Endothelial cell (in vitro differentiated cells): ENCODE results near the gene ATP2B2. TPM values are rescaled to one million over a fixed set of nuclear protein-coding genes. Genes with fewer than 3 reads are reported as not detected.

Experiments
- DNase-seq: peaks from one replicate; pipeline ENCODE4 v3.0.0; 2021; ENCODE audit warnings: low spot score
- H3K27ac Mint-ChIP-seq: one replicate; pipeline ENCODE4 v1.8.0; 2021; ENCODE audit warnings: mixed read lengths, inconsistent platforms; ENCODE audit not compliant: unreplicated experiment
- H3K27me3 Mint-ChIP-seq: one replicate; pipeline ENCODE4 v1.8.0; 2021; ENCODE audit warnings: mild to moderate bottlenecking, moderate library complexity, mixed read lengths, inconsistent platforms; ENCODE audit not compliant: unreplicated experiment
- H3K36me3 Mint-ChIP-seq: one replicate; pipeline ENCODE4 v1.8.0; 2021; ENCODE audit warnings: mild to moderate bottlenecking, low read depth, mixed read lengths, inconsistent platforms; ENCODE audit not compliant: unreplicated experiment
- H3K4me1 Mint-ChIP-seq: one replicate; pipeline ENCODE4 v1.8.0; 2021; ENCODE audit warnings: mild to moderate bottlenecking, mixed read lengths, inconsistent platforms; ENCODE audit not compliant: unreplicated experiment
- H3K4me3 Mint-ChIP-seq: one replicate; pipeline ENCODE4 v1.8.0; 2021; ENCODE audit warnings: mild to moderate bottlenecking, mixed read lengths, inconsistent platforms; ENCODE audit not compliant: unreplicated experiment
- H3K9me3 Mint-ChIP-seq: one replicate; pipeline ENCODE4 v1.8.0; 2021; ENCODE audit warnings: mixed read lengths, inconsistent platforms; ENCODE audit not compliant: unreplicated experiment
- CTCF ChIP-seq: fragments of 200-600 bp; sonication (generic); IDR thresholded peaks from one replicate; pipeline ENCODE4 v1.5.0; 2021; ENCODE audit warnings: antibody characterized with exemption; ENCODE audit not compliant: unreplicated experiment
- total RNA-seq: library from RNA; stranded (reverse); fragmentation: NEBNext Ultra II Directional; extraction: Animal tissue kit (Norgen Biotek cat#: 25700); gene quantifications from one replicate; pipeline ENCODE4 v1.2.1, GENCODE V29; 2021; ENCODE audit not compliant: unreplicated experiment

Gene ATP2B2
- total RNA-seq, 1 donor from 2014 or later = 1.7 TPM

GRCh38 chr3:10432931-10433330 lies 72.5 kb downstream of the ATP2B2 start:
- no peak for TF ChIP-seq CTCF
- Mint-ChIP-seq H3K36me3 (no peaks in the 10 kb centered on the region), H3K9me3 (no peaks in the 10 kb centered on the region), H3K27ac (no peak overlapping the region), H3K27me3 (peaks cover 2% of the 10 kb centered on the region), H3K4me1 (no peaks in the 10 kb centered on the region), H3K4me3 (no peak overlapping the region)
- no peak for DNase-seq

- DNase-seq = no peak
- no peak for TF ChIP-seq CTCF
- peaks cover 2% of the 10 kb centered on the region for H3K27me3 Mint-ChIP-seq
- H3K9me3 Mint-ChIP-seq = no peaks in the 10 kb centered on the region
- H3K27ac Mint-ChIP-seq = no peak overlapping the region
- H3K36me3 Mint-ChIP-seq = no peaks in the 10 kb centered on the region
- no peak overlapping the region for H3K4me3 Mint-ChIP-seq
- H3K4me1 Mint-ChIP-seq = no peaks in the 10 kb centered on the region
Observed at GRCh38 chr3:10432156-10432845, 73.1 kb downstream of the ATP2B2 start.

GRCh38 chr3:10430805-10431204 lies 74.6 kb downstream of the ATP2B2 start:
- no peak overlapping the region for H3K4me3 Mint-ChIP-seq
- H3K27ac Mint-ChIP-seq = no peak overlapping the region
- no peaks in the 10 kb centered on the region for H3K36me3 Mint-ChIP-seq
- no peak for TF ChIP-seq CTCF
- DNase-seq = no peak
- H3K4me1 Mint-ChIP-seq = no peaks in the 10 kb centered on the region
- H3K9me3 Mint-ChIP-seq = no peaks in the 10 kb centered on the region
- H3K27me3 Mint-ChIP-seq = peaks cover 2% of the 10 kb centered on the region

- Mint-ChIP-seq H3K9me3 (no peaks in the 10 kb centered on the region), H3K4me1 (no peaks in the 10 kb centered on the region), H3K36me3 (no peaks in the 10 kb centered on the region), H3K27ac (no peak overlapping the region), H3K27me3 (peaks cover 5% of the 10 kb centered on the region), H3K4me3 (no peak overlapping the region)
- no peak for DNase-seq
- no peak for TF ChIP-seq CTCF
Observed at GRCh38 chr3:10428406-10429091, 76.8 kb downstream of the ATP2B2 start.
